ENCODE data around the gene HACE1.

- no peak for TF ChIP-seq CTCF (IDR thresholded peaks at IDR 0.05; ENCODE audit: poor library complexity)
- TF ChIP-seq EZH2 (IDR thresholded peaks at IDR 0.05; ENCODE audit: borderline replicate concordance) = no peak
- no peak for TF ChIP-seq EZH2phosphoT487 (IDR thresholded peaks at IDR 0.05; ENCODE audit: low read depth, severe bottlenecking, unreplicated experiment)
Observed at GRCh38 chr6:104754788-104755409, 104.8 kb downstream of the HACE1 start.
